H9 (cell line): Measurements from ENCODE around the gene GPC6. TPM values are rescaled to one million over a fixed set of nuclear protein-coding genes. Genes with fewer than 3 reads are reported as not detected.
A peak's percentile ranks its signal among the peaks of the same experiment; 100 is the strongest.

Experiments
- DNase-seq: peaks from one replicate; pipeline ENCODE4 v3.0.0-alpha.2; 2017
- H2AFZ ChIP-seq: one replicate; pipeline ENCODE4 v1.6.1; 2013; ENCODE audit warnings: mild to moderate bottlenecking, low read length, control low read depth, moderate library complexity
- H2AK5ac ChIP-seq: 2 replicates; pipeline ENCODE4 v1.6.1; 2013; ENCODE audit warnings: low read length, control low read depth, mixed read lengths; ENCODE audit not compliant: insufficient read length
- H2BK120ac ChIP-seq: one replicate; pipeline ENCODE4 v1.6.1; 2013; ENCODE audit warnings: low read depth, mild to moderate bottlenecking, low read length, control low read depth, inconsistent platforms; ENCODE audit not compliant: poor library complexity, severe bottlenecking
- H2BK12ac ChIP-seq: 2 replicates; pipeline ENCODE4 v1.6.1; 2013; ENCODE audit warnings: low read length, control low read depth, mixed read lengths, low read depth; ENCODE audit not compliant: insufficient read length
- H2BK15ac ChIP-seq: 2 replicates; pipeline ENCODE4 v1.6.1; 2013; ENCODE audit warnings: low read depth, low read length, control low read depth
- H2BK20ac ChIP-seq: one replicate; pipeline ENCODE4 v1.6.1; 2013; ENCODE audit warnings: low read depth, mild to moderate bottlenecking, low read length, control low read depth, inconsistent platforms; ENCODE audit not compliant: poor library complexity, severe bottlenecking
- H2BK5ac ChIP-seq: 2 replicates; pipeline ENCODE4 v1.6.1; 2013; ENCODE audit warnings: low read length, control low read depth, mixed read lengths; ENCODE audit not compliant: insufficient read length
- H3K14ac ChIP-seq: 2 replicates; pipeline ENCODE4 v1.6.1; 2013; ENCODE audit warnings: low read length, control low read depth; ENCODE audit not compliant: insufficient read depth
- H3K18ac ChIP-seq: 2 replicates; pipeline ENCODE4 v1.6.1; 2013; ENCODE audit warnings: low read depth, mild to moderate bottlenecking, mixed read lengths, low read length, control low read depth; ENCODE audit not compliant: insufficient read length
- H3K23ac ChIP-seq: 2 replicates; pipeline ENCODE4 v1.6.1; 2013; ENCODE audit warnings: low read length, control low read depth, mixed read lengths, low read depth; ENCODE audit not compliant: insufficient read length
- H3K23me2 ChIP-seq: 2 replicates; pipeline ENCODE4 v1.6.1; 2013; ENCODE audit warnings: low read depth, mild to moderate bottlenecking, mixed read lengths, low read length, control low read depth; ENCODE audit not compliant: insufficient read length, poor library complexity, severe bottlenecking
- H3K27ac ChIP-seq: 2 replicates; pipeline ENCODE4 v1.5.1; 2013; ENCODE audit warnings: low read length, control low read depth, mixed read lengths, low read depth; ENCODE audit not compliant: insufficient read length
- H3K27me3 ChIP-seq: 2 replicates; pipeline ENCODE4 v1.6.1; 2013; ENCODE audit warnings: low read length, control low read depth, inconsistent platforms; ENCODE audit not compliant: insufficient read depth
- H3K4ac ChIP-seq: 2 replicates; pipeline ENCODE4 v1.6.1; 2013; ENCODE audit warnings: low read depth, mild to moderate bottlenecking, control low read depth, inconsistent platforms, low read length, moderate library complexity
- H3K4me1 ChIP-seq: 2 replicates; pipeline ENCODE4 v1.6.1; 2013; ENCODE audit warnings: low read length, control low read depth, inconsistent platforms; ENCODE audit not compliant: insufficient read depth
- H3K4me2 ChIP-seq: 2 replicates; pipeline ENCODE4 v1.6.1; 2013; ENCODE audit warnings: low read length, control low read depth, mixed read lengths; ENCODE audit not compliant: insufficient read length, insufficient read depth
- H3K56ac ChIP-seq: 2 replicates; pipeline ENCODE4 v1.6.1; 2013; ENCODE audit warnings: low read depth, mild to moderate bottlenecking, mixed read lengths, low read length, control low read depth; ENCODE audit not compliant: insufficient read length
- H3K79me1 ChIP-seq: 2 replicates; pipeline ENCODE4 v1.6.1; 2013; ENCODE audit warnings: low read depth, mild to moderate bottlenecking, moderate library complexity, low read length, control low read depth, inconsistent platforms; ENCODE audit not compliant: insufficient read depth, poor library complexity, severe bottlenecking
- H3K79me2 ChIP-seq: 2 replicates; pipeline ENCODE4 v1.6.1; 2013; ENCODE audit warnings: low read length, control low read depth, inconsistent platforms; ENCODE audit not compliant: insufficient read depth
- H3K9ac ChIP-seq: 2 replicates; pipeline ENCODE4 v1.6.1; 2013; ENCODE audit warnings: low read length, control low read depth, mixed read lengths; ENCODE audit not compliant: insufficient read length; ENCODE audit errors: extremely low read depth
- H3K9me3 ChIP-seq: one replicate; pipeline ENCODE4 v1.6.1; 2013; ENCODE audit warnings: low read depth, low read length, inconsistent platforms; ENCODE audit not compliant: control insufficient read depth
- H3T11ph ChIP-seq: one replicate; pipeline ENCODE4 v1.6.1; 2013; ENCODE audit warnings: mild to moderate bottlenecking, low read length, control low read depth, inconsistent platforms
- H4K20me1 ChIP-seq: one replicate; pipeline ENCODE4 v1.6.1; 2013; ENCODE audit not compliant: control insufficient read depth, insufficient read length, insufficient read depth
- H4K5ac ChIP-seq: 2 replicates; pipeline ENCODE4 v1.6.1; 2013; ENCODE audit warnings: low read depth, mild to moderate bottlenecking, mixed read lengths, low read length, control low read depth; ENCODE audit not compliant: insufficient read length
- H4K8ac ChIP-seq: replicated peaks from 2 replicates; pipeline ENCODE4 v1.6.1; 2013; ENCODE audit warnings: low read length, control low read depth, mixed read lengths, low read depth; ENCODE audit not compliant: insufficient read length
- H4K91ac ChIP-seq: 2 replicates; pipeline ENCODE4 v1.6.1; 2013; ENCODE audit warnings: low read depth, mild to moderate bottlenecking, moderate library complexity, mixed read lengths, low read length, control low read depth; ENCODE audit not compliant: insufficient read length
- H3K27ac Mint-ChIP-seq, 3 experiments: 2 replicates in 2 of 3; 3 replicates in 1 of 3; pipeline ENCODE4 v1.8.0; 2020 to 2021; ENCODE audit warnings: mixed read lengths in 3 of 3, mild to moderate bottlenecking in 1 of 3, moderate library complexity in 1 of 3
- H3K27me3 Mint-ChIP-seq: 2 replicates; pipeline ENCODE4 v1.8.0; 2021; ENCODE audit warnings: low read depth, mild to moderate bottlenecking, moderate library complexity, mixed read lengths
- H3K36me3 Mint-ChIP-seq, 3 experiments: 2 replicates in 2 of 3; 3 replicates in 1 of 3; pipeline ENCODE4 v1.8.0; 2020 to 2021; ENCODE audit warnings: low read depth in 3 of 3, mixed read lengths in 3 of 3; ENCODE audit not compliant: insufficient read depth in 1 of 3
- H3K4me1 Mint-ChIP-seq, 2 experiments: 2 replicates each; pipeline ENCODE4 v1.8.0; 2020; ENCODE audit warnings: mixed read lengths in 2 of 2
- H3K4me3 Mint-ChIP-seq, 2 experiments: 2 replicates in 1 of 2; 3 replicates in 1 of 2; pipeline ENCODE4 v1.8.0; 2020 to 2021; ENCODE audit warnings: mild to moderate bottlenecking in 2 of 2, mixed read lengths in 2 of 2, moderate library complexity in 1 of 2
- H3K9me3 Mint-ChIP-seq, 2 experiments: 2 replicates in 1 of 2; 3 replicates in 1 of 2; pipeline ENCODE4 v1.8.0; 2020; ENCODE audit warnings: mild to moderate bottlenecking in 2 of 2, mixed read lengths in 2 of 2, moderate library complexity in 1 of 2
- WGBS: extraction: QIAGEN DNeasy Blood & Tissue Kit; methylation state at CpG from one replicate; pipeline ENCODE4 v1.1.7; 2013; ENCODE audit warnings: missing lambda C conversion rate, low lambda C conversion rate, mixed read lengths; ENCODE audit not compliant: insufficient read length; ENCODE audit errors: extremely low coverage; 5-methylcytosine and 5-hydroxymethylcytosine counted together
- total RNA-seq: library from RNA; stranded (reverse); gene quantifications from 2 replicates; pipeline ENCODE4 v1.2.1, GENCODE V29; 2021
- TF ChIP-seq, protein P1 (sequence below): fragments of 200-600 bp; sonication (generic); conservative IDR thresholded peaks from 3 replicates; pipeline ENCODE4 v1.8.0; 2021; ENCODE audit warnings: antibody characterized with exemption, mild to moderate bottlenecking

Gene GPC6
- total RNA-seq, 1 experiment from 2014 or later, result 15.6 TPM

DNA sequence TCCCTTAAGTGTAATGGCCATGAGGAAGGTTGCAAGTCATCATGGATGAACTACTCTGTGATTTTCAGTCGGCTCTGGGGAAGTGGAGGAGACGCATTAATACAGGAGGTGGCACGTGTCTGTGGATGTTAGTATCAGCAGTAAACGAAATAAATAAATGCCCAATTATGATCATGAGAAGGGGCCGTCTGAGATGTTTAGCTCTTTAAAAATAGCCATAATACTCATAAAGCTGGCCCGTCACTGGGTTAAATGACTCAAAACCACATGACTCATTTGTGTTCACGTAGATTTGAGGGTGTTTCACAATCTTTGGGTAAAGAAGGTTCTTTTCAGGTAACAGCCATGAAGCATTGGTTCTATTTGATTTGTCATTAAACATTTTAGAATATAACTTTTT is 620.6 kb downstream of the GPC6 start:
- TF ChIP-seq, protein P1, sequence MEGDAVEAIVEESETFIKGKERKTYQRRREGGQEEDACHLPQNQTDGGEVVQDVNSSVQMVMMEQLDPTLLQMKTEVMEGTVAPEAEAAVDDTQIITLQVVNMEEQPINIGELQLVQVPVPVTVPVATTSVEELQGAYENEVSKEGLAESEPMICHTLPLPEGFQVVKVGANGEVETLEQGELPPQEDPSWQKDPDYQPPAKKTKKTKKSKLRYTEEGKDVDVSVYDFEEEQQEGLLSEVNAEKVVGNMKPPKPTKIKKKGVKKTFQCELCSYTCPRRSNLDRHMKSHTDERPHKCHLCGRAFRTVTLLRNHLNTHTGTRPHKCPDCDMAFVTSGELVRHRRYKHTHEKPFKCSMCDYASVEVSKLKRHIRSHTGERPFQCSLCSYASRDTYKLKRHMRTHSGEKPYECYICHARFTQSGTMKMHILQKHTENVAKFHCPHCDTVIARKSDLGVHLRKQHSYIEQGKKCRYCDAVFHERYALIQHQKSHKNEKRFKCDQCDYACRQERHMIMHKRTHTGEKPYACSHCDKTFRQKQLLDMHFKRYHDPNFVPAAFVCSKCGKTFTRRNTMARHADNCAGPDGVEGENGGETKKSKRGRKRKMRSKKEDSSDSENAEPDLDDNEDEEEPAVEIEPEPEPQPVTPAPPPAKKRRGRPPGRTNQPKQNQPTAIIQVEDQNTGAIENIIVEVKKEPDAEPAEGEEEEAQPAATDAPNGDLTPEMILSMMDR, result no peak
- no peak overlapping the region for H3K4me3 Mint-ChIP-seq

More for the DNA sequence above, 620.6 kb downstream of the GPC6 start:
- Histone ChIP-seq H2BK20ac (no peak overlapping the region), H3K79me1 (no peaks in the 10 kb centered on the region), H4K20me1 (no peaks in the 10 kb centered on the region), H3K9me3 (no peaks in the 10 kb centered on the region), H3K4ac (no peak overlapping the region), H3K23me2 (no peaks in the 10 kb centered on the region), H4K91ac (no peak overlapping the region), H2BK120ac (no peak overlapping the region), H3K9ac (no peak overlapping the region), H3K79me2 (no peaks in the 10 kb centered on the region), H3K18ac (no peak overlapping the region), H3K56ac (no peak overlapping the region), H4K8ac (no peak overlapping the region), H2AK5ac (no peak overlapping the region), H3K4me2 (no peak overlapping the region), H3K27me3 (no peaks in the 10 kb centered on the region), H4K5ac (no peak overlapping the region), H2AFZ (no peak overlapping the region), H3T11ph (no peak overlapping the region), H3K4me1 (no peaks in the 10 kb centered on the region; the same call in 1 of the 2 replicates), H2BK12ac (no peak overlapping the region), H3K27ac (no peak overlapping the region), H2BK5ac (no peak overlapping the region), H2BK15ac (no peak overlapping the region), H3K14ac (no peak overlapping the region), H3K23ac (no peak overlapping the region)
- Mint-ChIP-seq H3K27me3 (no peaks in the 10 kb centered on the region), H3K36me3 (no peaks in the 10 kb centered on the region), H3K27ac (peak overlapping the region in 1 of 3 experiments; percentile 9; a peak in 1 of 7 replicates), H3K9me3 (no peaks in the 10 kb centered on the region), H3K4me1 (peaks cover 9 to 10% of the 10 kb centered on the region in 2 experiments)
- no peak for DNase-seq
- WGBS, result no CpG with 5 or more reads among the region's 7 CpGs
